Nephron progenitor cell (in vitro differentiated cells): ENCODE results near the gene BTBD3.

Experiments used
- DNase-seq: peaks from one replicate; pipeline ENCODE4 v3.0.0; 2021
- H3K27ac Mint-ChIP-seq: 2 replicates; pipeline ENCODE4 v1.8.0; 2021; ENCODE audit warnings: mild to moderate bottlenecking, moderate library complexity, mixed read lengths
- H3K27me3 Mint-ChIP-seq: 2 replicates; pipeline ENCODE4 v1.8.0; 2021; ENCODE audit warnings: mild to moderate bottlenecking, low read depth, mixed read lengths; ENCODE audit not compliant: poor library complexity
- H3K36me3 Mint-ChIP-seq: 2 replicates; pipeline ENCODE4 v1.8.0; 2021; ENCODE audit warnings: low read depth, mixed read lengths
- H3K4me1 Mint-ChIP-seq: 2 replicates; pipeline ENCODE4 v1.8.0; 2021; ENCODE audit warnings: mixed read lengths
- H3K4me3 Mint-ChIP-seq: 2 replicates; pipeline ENCODE4 v1.8.0; 2021; ENCODE audit warnings: mild to moderate bottlenecking, moderate library complexity, mixed read lengths
- H3K9me3 Mint-ChIP-seq: 2 replicates; pipeline ENCODE4 v1.8.0; 2021; ENCODE audit warnings: mild to moderate bottlenecking, moderate library complexity, mixed read lengths
- CTCF ChIP-seq: fragments of 200-600 bp; sonication (generic); IDR thresholded peaks from 2 replicates; pipeline ENCODE4 v1.5.0; 2021; ENCODE audit warnings: antibody characterized with exemption

BTBD3 gene

GRCh38 chr20:11905460-11906179 is 12.1 kb upstream of the BTBD3 start:
- peaks cover 23% of the 10 kb centered on the region for H3K4me1 Mint-ChIP-seq
- H3K9me3 Mint-ChIP-seq = peaks cover 14% of the 10 kb centered on the region
- peaks cover 49% of the 10 kb centered on the region for H3K36me3 Mint-ChIP-seq
- no peak overlapping the region for H3K27ac Mint-ChIP-seq
- DNase-seq = no peak
- no peak overlapping the region for H3K4me3 Mint-ChIP-seq
- no peak for TF ChIP-seq CTCF
- no peaks in the 10 kb centered on the region for H3K27me3 Mint-ChIP-seq

GRCh38 chr20:11906626-11907480 is 10.8 kb upstream of the BTBD3 start:
- peaks cover 23% of the 10 kb centered on the region for H3K4me1 Mint-ChIP-seq
- no peak overlapping the region for H3K4me3 Mint-ChIP-seq
- peaks cover 37% of the 10 kb centered on the region for H3K36me3 Mint-ChIP-seq
- DNase-seq = no peak
- H3K27me3 Mint-ChIP-seq = no peaks in the 10 kb centered on the region
- TF ChIP-seq CTCF = no peak
- H3K9me3 Mint-ChIP-seq = peaks cover 14% of the 10 kb centered on the region
- no peak overlapping the region for H3K27ac Mint-ChIP-seq

- Mint-ChIP-seq H3K9me3 (peaks cover 11% of the 10 kb centered on the region), H3K36me3 (peaks cover 31% of the 10 kb centered on the region), H3K4me3 (no peak overlapping the region), H3K4me1 (peaks cover 23% of the 10 kb centered on the region), H3K27ac (no peak overlapping the region), H3K27me3 (no peaks in the 10 kb centered on the region)
- no peak for DNase-seq
- no peak for TF ChIP-seq CTCF
These were observed 10.1 kb upstream of the BTBD3 start for GRCh38 chr20:11907621-11908020.

- H3K27ac Mint-ChIP-seq = no peak overlapping the region
- no peak overlapping the region for H3K4me3 Mint-ChIP-seq
- H3K36me3 Mint-ChIP-seq = peaks cover 11% of the 10 kb centered on the region
- H3K4me1 Mint-ChIP-seq = peaks cover 20% of the 10 kb centered on the region
- no peaks in the 10 kb centered on the region for H3K9me3 Mint-ChIP-seq
- no peak for DNase-seq
- TF ChIP-seq CTCF = peak; percentile 37
- no peaks in the 10 kb centered on the region for H3K27me3 Mint-ChIP-seq
These were observed 5.6 kb upstream of the BTBD3 start for GRCh38 chr20:11912013-11912658.

- Mint-ChIP-seq H3K4me3 (no peak overlapping the region), H3K36me3 (peaks cover 5% of the 10 kb centered on the region), H3K9me3 (no peaks in the 10 kb centered on the region), H3K27me3 (no peaks in the 10 kb centered on the region), H3K27ac (no peak overlapping the region), H3K4me1 (peaks cover 18% of the 10 kb centered on the region)
- TF ChIP-seq CTCF = no peak
- DNase-seq = no peak
These were observed 4.9 kb upstream of the BTBD3 start for GRCh38 chr20:11912659-11913415.
